ENCODE measurements around the gene TAP2. TPM values are rescaled to one million over a fixed set of nuclear protein-coding genes. Genes with fewer than 3 reads are reported as not detected.
A peak's percentile ranks its signal among the peaks of the same experiment; 100 is the strongest.
"Not testable (repeated sequence)": the region's sequence is repeated elsewhere in the genome, so short reads cannot be mapped to it uniquely, and the experiment has no call there.

The TAP2 gene
- 29.8 and 30.7 TPM in 2 replicates for total RNA-seq (2014; rRNA removed; shearing (Covaris generic))
- 39.4 and 67.2 TPM in 2 replicates for polyA plus RNA-seq (2014; cell fraction: nucleus; rRNA removed)

DNA sequence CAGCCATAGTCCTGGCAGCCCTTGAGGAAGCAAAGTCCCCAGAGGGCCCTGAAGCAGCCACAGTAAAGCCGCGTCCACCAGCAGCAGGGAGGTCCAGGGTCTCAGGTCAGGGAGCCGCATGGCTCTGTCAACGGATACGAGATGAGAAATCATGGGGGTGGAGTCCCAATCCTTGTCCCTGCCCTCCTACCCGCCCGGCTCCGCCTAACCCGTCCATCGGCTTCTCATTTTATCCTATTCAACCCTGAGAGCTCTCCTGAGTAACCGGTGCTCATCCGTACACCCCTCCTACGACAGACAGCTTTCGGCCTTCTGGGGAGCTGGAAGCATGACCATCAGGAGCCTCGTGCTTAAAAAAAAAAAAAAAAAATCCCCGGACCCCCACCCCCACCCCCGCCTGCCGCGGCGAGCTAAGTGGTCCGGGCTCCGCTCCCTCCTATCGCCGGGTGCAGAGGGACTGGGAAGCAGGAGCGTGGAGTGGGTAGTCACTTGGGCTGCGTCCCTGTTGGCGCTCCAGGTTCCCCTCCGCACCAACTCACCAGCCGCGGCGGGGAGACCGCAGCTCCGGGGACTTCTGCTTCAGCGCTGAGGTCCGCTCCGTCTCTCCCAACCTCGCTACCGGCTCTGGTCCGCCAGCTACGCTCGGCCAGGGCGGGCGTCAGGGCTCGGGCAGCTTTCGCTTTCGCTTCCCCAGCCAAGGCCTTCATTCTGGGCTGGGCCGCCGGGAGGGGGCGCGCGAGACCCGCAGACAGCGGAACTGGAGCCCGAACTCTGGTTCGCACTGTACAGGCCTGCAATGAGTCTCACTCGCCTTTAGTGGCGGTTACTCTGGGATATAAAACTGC lies at the start of gene TAP2:
TSS of gene TAP2 (minus strand) at position 626 of the 845 bp plus-strand sequence. CDS start at position 120, 506 bp downstream.
- DNase-seq (ENCODE audit: extremely low read depth, low read depth), result peak; percentile 84

DNA sequence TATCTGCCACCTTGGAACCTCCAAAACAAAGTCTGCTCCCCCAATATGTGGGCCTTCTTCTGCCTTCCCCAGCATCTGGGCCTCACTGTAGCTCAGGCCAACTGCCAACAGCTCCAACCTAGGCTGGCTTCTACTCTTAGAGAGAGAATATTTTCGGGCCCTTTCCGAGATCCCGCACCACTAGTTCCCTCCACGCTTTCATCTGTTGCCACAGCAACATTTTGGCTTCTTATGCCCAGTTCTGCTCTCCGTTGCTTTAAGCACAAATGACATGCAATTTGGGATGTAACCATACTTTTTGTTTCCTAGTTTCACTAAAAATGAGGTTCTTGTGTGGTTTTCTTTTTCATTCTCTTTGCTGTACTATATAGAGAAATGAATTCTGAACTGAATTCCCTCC lies 49.1 kb upstream of the TAP2 start:
- no peak for DNase-seq (ENCODE audit: extremely low read depth, low read depth)

DNA sequence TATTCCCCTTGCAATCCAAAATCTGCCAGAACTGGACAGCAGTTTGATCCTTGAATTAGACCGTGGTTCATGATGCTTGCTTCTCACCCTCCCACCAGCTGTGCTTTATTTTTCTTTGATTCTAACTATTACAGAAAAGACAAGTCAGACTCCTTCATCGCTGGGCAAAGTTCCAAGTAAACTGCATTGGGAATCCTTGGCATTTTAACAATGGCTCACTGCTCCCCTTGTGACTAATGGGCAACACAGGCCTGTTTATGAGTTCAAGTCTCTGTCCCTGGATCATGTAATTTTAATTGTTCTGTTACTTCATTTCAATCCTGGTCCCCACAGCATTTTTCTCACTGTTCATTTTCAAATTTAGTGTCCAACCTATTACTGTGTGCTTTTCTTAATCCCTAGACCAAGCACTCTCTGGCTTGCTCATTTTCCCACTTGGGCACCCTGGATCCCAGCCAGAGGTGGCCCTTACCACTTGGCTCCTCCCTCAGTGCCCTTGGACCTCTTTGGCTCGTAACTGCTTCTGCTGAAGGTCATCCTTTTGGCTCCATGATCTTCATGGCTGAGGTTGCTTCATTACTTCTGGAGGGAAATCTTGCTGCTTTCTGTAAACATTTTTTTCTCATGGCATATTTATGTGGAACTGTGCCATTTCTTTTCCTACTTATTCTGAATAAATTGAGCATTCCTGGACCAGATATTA lies 48.3 kb upstream of the TAP2 start:
- DNase-seq (ENCODE audit: extremely low read depth, low read depth), result no peak

DNA sequence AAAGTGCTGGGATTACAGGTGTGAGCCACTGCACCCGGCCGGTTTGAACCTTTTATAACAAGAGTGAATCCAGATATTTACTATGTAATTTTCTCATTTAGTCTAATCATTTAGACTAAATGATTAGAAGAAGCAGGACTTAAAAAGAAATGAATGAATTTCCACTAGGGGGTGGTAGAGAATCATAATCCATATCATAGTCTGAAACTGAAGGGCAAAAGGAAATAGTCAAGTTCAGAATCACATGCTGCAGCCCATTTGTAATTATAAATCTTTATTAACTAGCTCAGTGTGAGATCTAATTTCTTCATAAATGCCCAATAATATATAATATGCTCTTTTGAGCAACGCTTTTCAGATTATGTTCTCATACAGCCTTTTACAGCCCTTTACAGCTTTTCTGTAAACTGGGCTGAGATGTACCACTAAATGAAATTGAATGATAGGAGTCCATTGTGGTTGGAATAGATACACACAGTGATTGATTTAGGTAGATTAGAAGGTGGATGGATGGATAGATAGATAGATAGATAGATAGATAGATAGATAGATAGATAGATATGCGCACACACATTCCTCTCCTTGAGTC lies 47.3 kb upstream of the TAP2 start:
- DNase-seq (ENCODE audit: extremely low read depth, low read depth), result peak; percentile 58

DNA sequence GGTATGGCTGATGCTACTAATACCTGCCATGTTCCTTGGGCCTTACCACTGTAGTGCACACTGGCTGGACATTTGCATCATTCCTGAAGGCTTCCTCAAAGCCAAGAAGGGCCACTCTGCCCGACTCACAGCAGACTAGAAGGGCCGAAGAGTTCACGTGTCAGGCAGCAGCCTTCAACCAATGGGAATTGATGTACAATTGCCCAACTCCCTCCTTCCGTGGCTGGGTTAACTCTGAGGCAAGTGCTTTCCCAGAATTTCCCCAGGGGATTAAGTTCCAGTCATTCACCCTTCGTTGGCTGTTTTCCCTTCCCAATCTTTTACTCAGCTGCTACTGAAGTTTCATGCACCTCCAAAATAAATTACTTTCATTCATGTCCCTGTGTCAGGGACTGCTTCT lies 45.2 kb upstream of the TAP2 start:
- no peak for DNase-seq (ENCODE audit: extremely low read depth, low read depth)

DNA sequence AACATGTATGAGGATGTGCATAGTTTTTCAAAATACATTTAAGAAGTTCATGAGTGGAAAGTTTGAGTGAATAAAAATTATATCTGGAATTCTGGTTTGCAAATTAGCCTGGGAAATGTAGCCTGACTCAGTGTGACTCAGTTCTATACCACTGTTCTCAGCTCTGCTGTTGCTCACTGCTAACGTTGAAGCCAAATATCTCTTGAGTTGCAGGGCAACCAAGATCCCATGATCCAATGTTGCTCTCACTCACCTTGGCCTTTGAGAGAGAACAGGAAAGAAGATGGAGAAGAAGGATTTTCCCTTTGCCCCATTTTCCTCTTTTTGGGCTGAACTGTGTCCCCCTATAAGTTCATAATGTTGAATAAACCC lies 44.3 kb upstream of the TAP2 start:
- no peak for DNase-seq (ENCODE audit: extremely low read depth, low read depth)

DNA sequence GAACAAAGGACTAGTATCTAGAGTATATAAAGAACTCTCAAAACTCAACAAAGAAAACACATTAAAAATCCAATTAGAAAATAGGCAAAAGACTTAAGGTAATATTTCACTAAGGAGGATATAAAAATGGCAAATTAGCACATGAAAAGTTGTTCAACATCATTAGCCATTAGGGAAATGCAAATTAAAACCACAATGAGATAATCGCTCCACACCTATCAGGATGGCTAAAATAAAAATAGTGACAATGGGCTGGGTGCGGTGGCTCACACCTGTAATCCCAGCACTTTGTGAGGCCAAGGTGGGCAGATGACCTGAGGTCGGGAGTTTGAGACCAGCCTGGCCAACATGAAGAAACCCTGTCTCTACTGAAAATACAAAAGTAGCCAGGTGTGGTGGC lies 42.4 kb upstream of the TAP2 start:
- DNase-seq (ENCODE audit: extremely low read depth, low read depth), result not testable (repeated sequence)

DNA sequence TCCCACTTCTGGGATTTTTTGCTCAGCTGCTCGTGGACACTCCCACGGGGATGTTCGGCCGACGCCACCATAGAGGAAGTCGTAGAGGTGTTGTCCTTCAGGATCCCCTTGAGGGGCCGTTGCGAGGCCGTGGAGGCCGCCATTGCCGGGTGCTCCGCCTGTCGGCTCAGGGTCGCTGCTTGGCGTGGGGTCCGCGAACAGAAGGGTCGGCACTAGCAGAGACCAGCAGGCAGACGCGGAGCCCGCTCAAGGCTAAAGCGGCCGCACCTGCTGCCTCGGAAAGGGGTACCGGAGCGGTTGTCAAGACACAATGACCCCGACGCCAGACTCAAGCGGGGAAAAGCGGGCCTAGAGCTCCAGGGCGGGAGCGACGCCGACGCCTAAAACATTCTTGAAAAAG lies 41.2 kb upstream of the TAP2 start:
- DNase-seq (ENCODE audit: extremely low read depth, low read depth), result no peak

DNA sequence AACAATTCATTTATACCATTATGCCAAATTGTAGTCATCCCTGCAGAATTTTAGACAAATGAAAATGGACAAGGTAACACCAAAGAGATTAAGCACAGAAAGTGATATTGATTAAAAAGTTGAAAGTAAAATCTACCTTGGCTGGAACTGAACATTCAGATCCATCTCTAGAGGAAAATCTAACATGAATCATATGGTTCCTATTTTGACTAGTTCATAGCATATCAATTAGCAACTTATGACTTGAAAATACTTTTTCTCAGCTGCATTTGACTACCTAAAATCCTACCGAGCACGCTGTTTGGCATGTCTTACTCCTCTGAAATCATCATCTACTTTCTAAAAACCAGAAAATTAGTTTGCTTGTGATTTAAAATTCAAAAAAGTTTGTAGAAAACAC lies 38.1 kb upstream of the TAP2 start:
- DNase-seq (ENCODE audit: extremely low read depth, low read depth), result no peak

DNA sequence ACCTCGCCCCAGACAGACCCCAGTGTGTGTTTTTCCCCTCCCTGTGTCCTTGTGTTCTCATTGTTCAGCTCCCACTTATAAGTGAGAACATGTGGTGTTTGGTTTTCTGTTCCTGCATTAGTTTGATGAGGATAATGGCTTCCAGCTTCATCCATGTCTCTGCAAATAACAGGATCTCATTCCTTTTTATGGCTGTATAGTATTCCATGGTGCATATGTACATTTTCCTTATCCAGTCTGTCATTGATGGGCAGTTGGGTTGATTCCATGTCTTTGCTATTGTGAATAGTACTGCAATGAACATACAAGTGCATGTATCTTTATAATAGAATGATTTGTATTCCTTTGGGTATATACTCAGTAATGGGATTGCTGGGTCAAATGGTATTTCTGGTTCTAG lies 35.4 kb upstream of the TAP2 start:
- DNase-seq (ENCODE audit: extremely low read depth, low read depth), result not testable (repeated sequence)

DNA sequence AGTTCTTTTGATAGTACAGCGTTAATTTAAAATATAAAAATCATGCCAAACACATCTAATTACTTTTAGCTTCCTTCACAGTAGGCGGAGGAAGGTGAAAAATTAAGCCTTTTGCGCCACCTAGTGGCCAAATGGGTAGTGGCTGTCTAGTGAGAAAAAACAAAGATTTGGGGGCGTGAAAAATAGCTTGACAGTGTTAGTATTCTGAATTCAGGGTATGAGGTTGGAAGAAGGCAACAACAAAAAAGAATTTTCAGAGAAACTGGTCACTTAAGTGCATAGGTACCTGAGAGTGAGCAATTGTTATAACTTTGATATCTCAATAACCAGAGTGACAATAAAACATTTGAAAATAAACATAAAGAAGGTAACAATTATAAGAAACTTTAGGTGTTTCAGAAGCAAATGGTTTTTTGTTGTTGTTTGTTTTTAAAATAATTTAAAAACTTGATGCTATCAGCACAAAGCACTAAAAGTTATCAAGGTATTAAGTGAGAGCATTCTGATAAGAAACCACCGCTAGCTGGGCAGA lies 29.8 kb upstream of the TAP2 start:
- DNase-seq (ENCODE audit: extremely low read depth, low read depth), result peak; percentile 60

DNA sequence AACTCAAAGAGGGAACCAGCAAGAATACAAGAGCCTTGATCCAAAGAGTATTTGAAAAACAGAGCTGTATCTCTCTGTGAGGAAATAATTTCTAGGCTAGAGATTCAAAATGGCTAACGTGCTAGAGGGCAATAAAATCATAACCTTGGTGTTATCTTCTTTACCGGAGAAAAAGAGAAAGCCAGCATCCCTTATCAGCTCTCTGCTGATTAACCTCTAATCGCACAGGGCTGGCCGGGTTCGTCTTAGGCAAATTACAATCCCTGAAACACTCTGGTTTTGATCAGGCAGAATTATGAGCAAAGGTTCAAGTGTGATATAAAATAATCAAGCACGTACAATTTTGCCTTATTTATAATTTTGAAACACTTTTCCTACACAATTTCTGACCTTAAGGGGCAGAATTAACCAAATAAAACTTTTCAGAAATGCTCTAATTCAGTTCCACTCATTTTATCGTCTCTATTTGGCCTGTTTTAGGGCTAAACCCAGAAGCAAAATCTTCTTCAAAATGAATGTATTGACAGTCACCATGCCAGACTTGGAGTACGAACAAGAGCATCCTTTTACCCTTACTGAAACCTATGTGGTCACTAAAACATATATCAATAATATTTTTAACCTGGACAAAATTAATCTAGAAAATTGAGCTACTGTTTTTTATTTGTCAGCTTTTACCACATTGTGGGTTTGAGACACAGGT lies 29.2 kb upstream of the TAP2 start:
- no peak for DNase-seq (ENCODE audit: extremely low read depth, low read depth)

DNA sequence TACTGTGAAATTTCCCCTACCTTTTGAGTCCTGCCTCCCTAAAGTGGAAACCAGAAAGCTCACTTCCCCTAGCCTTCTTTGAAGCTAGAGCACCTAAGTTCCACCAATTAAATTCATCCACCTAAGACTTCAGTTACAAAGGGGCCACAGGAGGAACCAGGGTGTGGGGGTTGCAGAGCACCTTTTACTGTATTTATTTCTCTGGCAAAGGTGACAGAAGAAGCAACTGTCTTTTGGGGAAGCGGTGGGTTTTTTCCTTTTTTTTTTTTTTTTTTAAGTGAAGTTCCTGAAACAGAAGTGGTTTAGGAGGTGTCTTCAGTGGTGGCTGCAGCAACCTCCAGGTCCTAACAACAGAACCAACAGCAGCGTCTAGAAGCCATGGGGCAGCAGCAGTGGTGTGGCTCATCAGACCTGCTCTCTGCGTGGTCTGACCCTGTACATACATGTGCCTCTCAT lies 28.5 kb upstream of the TAP2 start:
- no peak for DNase-seq (ENCODE audit: extremely low read depth, low read depth)

DNA sequence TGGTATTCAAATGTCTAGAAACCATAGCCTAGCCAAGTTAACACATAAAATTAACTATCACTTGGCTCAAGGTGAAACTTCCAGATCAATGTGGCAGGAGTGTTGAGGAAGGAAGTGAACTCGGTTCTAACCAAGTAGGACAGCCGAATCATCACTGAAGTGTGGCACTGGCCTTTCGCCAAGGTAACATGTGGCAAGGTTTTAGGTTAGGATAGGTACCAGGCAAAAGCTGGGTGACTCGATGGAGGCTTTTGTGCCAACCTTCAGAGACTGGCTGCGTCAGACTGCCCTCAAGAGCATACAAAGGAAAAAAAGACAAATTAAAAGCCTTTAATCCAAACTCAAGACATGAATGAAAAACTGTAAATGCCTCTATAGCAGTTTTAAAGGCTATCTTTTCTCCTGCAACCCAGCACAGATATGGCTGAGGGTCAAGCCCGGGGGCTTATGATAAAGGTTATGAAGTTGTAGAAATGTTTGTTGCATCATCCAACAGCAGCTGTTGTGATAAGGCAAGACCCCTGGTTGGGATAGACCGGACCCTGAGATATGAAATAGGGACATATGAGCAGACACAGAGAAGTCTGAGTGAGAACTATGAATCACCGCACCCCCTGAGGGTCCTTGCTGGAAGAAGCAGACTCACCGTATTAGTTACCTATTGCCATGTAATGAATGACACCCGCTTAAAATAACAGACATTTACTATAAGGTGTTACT lies 27.3 kb upstream of the TAP2 start:
- no peak for DNase-seq (ENCODE audit: extremely low read depth, low read depth)

DNA sequence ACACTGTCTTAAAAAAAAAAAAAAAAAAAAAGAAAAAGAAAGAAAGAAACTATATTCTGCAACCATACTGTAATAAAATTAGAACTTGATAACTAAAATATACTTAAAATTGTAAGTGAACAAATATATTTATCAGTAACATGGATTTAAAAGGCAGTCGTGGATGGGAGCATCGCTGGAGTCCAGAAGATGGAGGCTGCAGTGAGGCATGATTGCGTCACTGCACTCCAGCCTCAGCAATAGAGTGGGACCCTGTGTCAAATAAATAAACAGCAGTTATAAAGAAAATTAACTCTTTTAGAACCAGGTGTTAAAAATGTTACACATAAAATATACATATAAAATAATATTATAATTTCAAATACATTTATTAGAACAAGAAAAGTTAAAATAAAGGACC lies 24.2 kb upstream of the TAP2 start:
- no peak for DNase-seq (ENCODE audit: extremely low read depth, low read depth)

DNA sequence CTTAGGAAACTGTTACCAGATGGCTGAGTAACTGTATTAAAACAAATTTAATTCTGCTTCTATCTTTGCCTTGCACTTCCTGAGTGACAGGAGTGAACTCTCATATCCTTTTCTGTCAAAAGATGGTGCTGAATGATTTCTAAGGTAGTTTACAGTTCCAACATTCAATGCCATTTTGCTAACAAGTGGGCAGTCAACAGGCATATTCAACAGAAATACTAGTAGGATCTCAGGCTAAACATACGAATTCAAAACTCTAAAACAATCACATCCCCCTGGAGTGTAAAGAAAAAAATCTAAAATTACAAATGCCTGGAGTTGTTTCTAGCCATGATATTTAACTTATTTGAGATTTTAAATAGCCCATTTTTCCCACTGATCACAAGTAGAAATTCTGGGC lies 22.1 kb upstream of the TAP2 start:
- no peak for DNase-seq (ENCODE audit: extremely low read depth, low read depth)

DNA sequence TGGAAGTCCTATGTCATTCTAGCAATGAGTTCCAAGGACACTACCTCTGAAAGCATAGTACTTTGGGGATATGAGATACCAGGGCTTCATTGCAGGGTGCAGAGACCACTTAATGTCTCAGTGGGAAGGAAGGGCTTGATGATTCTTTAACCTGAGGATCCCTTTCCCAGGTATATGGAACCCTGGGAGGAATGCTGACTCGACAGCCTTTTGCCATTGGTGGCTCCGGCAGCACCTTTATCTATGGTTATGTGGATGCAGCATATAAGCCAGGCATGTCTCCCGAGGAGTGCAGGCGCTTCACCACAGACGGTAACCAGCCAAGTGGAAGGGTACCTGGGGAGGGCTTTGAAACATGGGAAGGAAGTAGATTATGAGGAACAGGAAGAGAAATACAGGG lies 19.7 kb upstream of the TAP2 start:
- DNase-seq (ENCODE audit: extremely low read depth, low read depth), result no peak

DNA sequence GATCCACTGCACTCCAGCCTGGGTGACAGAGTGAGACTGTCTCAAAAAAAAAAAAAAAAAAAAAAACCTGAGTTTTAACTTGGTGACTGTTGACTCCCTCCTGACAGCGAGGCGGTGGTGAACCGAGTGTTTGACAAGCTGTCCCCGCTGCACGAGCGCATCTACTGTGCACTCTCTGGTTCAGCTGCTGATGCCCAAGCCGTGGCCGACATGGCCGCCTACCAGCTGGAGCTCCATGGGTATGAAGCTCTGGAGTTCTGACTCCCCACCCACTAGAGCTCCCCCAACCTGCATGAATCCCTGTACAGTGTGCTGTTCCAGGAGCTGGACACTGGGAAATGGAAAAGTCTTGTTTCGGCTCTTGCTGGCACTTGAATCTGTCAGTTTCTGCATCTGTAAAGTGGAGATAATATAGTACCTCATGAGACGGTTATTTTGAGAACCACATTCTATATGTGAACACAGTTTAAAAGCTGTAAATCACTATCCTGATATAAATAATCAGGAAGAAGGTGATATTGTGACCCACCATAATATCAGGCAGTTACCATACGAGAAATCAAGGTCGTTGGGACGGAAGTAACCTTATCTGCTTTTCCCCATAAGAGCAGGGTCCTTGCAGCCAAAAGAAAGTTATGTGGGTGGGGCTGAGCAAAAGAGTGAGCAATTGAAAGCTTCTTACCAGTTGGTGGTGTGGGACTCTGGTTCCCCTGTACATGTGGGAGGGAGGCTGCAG lies 18.8 kb upstream of the TAP2 start:
- DNase-seq (ENCODE audit: extremely low read depth, low read depth), result no peak

DNA sequence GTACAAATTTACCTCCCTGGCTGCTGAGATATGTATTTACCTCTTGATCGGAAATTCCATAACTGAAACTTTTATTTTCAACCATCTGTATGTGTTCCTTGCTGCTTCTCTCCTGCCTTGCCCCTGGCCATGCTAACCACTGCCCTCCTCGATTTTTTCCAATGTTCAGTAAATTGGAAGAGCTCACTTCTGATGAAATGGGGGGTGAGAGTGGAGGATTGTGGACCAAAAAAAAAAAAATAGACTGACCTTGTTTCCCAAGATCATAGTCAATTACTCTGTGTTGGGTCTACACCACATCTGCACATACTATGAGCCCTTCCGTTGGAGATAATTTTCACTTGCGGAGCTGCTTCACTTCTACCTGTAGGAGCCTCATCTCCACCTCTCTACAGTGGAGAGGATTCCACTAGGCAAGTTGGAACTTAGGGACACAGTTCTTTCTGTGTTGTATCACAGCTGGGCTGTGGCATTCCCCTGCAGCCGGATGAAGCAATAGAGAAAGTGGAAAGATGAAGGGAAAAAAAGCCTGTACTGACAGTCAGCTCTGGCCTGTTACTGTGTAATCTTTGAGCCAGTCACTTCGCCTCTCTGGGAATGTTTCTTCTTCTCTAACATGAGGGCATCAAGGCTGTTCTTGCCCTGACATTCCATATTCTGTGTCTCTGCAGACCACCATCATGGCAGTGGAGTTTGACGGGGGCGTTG lies 17.1 kb upstream of the TAP2 start:
- DNase-seq (ENCODE audit: extremely low read depth, low read depth), result no peak
